ENCODE measurements around the gene BPNT1. TPM values are rescaled to one million over a fixed set of nuclear protein-coding genes. Genes with fewer than 3 reads are reported as not detected.

BPNT1 gene
- total and polyA plus RNA-seq, 2 donors (not counting 1 experiment from before 2014, with no cell fraction given), result 23.8 to 51.2 TPM

GRCh38 chr1:220135755-220136154 is 46.2 kb upstream of the BPNT1 start:
- H3K9ac ChIP-seq (ENCODE audit: insufficient read depth, low read length), result no peak overlapping the region
- TF ChIP-seq CTCF (conservative IDR thresholded peaks at IDR 0.05 in 1 of 2, IDR thresholded peaks at IDR 0.05 in 1 of 2; ENCODE audit: low read depth in 1 of 2, low read length in 2 of 2), result no peak
- no peak overlapping the region for H3K4me2 ChIP-seq (ENCODE audit: extremely low read depth, insufficient read depth, low read length)
- no peaks in the 10 kb centered on the region for H3K9me3 ChIP-seq (ENCODE audit: control insufficient read depth, insufficient read depth, low read depth, low read length)
- H3K27me3 ChIP-seq (ENCODE audit: control insufficient read depth, insufficient read depth, low read length), result no peaks in the 10 kb centered on the region
- no peak for DNase-seq (ENCODE audit: low read depth in 2 of 2)
- H3K4me1 ChIP-seq (ENCODE audit: control insufficient read depth, extremely low read depth, insufficient read depth, low read length), result no peaks in the 10 kb centered on the region
- no peak overlapping the region for H3K4me3 ChIP-seq (replicated peaks in 1 of 4; ENCODE audit: control extremely low read depth in 1 of 4, insufficient read depth in 1 of 4, low read depth in 3 of 4, low read length in 4 of 4)
- no peak overlapping the region for H2AFZ ChIP-seq (ENCODE audit: low read length)
- H3K27ac ChIP-seq (ENCODE audit: insufficient read depth, low read length), result no peak overlapping the region
- H3K79me2 ChIP-seq (ENCODE audit: control insufficient read depth, insufficient read depth, low read length), result no peaks in the 10 kb centered on the region
- H3K36me3 ChIP-seq (ENCODE audit: control insufficient read depth, insufficient read depth, low read length), result no peaks in the 10 kb centered on the region
- H4K20me1 ChIP-seq (ENCODE audit: control insufficient read depth, extremely low read depth, insufficient read depth, low read length), result no peaks in the 10 kb centered on the region

GRCh38 chr1:220129479-220130210 is 40.1 kb upstream of the BPNT1 start:
- TF ChIP-seq EZH2 (IDR thresholded peaks at IDR 0.05; ENCODE audit: low read length, missing control alignments) (no peak), CTCF (conservative IDR thresholded peaks at IDR 0.05 in 1 of 2, IDR thresholded peaks at IDR 0.05 in 1 of 2; ENCODE audit: low read depth in 1 of 2, low read length in 2 of 2) (no peak)
- H3K4me1 ChIP-seq (ENCODE audit: control insufficient read depth, extremely low read depth, insufficient read depth, low read length), result no peaks in the 10 kb centered on the region

GRCh38 chr1:220127076-220127475 is 37.5 kb upstream of the BPNT1 start:
- no peaks in the 10 kb centered on the region for H3K36me3 ChIP-seq (ENCODE audit: control insufficient read depth, insufficient read depth, low read length)
- no peak for DNase-seq (ENCODE audit: low read depth in 2 of 2)
- H3K9ac ChIP-seq (ENCODE audit: insufficient read depth, low read length), result no peak overlapping the region
- TF ChIP-seq EZH2 (IDR thresholded peaks at IDR 0.05; ENCODE audit: low read length, missing control alignments) (no peak), CTCF (conservative IDR thresholded peaks at IDR 0.05 in 1 of 2, IDR thresholded peaks at IDR 0.05 in 1 of 2; ENCODE audit: low read depth in 1 of 2, low read length in 2 of 2) (no peak)
- H3K4me3 ChIP-seq (replicated peaks in 1 of 4; ENCODE audit: control extremely low read depth in 1 of 4, insufficient read depth in 1 of 4, low read depth in 3 of 4, low read length in 4 of 4), result no peak overlapping the region
- no peak overlapping the region for H3K4me2 ChIP-seq (ENCODE audit: extremely low read depth, insufficient read depth, low read length)
- no peaks in the 10 kb centered on the region for H3K9me3 ChIP-seq (ENCODE audit: control insufficient read depth, insufficient read depth, low read depth, low read length)
- no peak overlapping the region for H2AFZ ChIP-seq (ENCODE audit: low read length)
- no peaks in the 10 kb centered on the region for H4K20me1 ChIP-seq (ENCODE audit: control insufficient read depth, extremely low read depth, insufficient read depth, low read length)
- no peaks in the 10 kb centered on the region for H3K27me3 ChIP-seq (ENCODE audit: control insufficient read depth, insufficient read depth, low read length)
- H3K4me1 ChIP-seq (ENCODE audit: control insufficient read depth, extremely low read depth, insufficient read depth, low read length), result no peaks in the 10 kb centered on the region
- H3K79me2 ChIP-seq (ENCODE audit: control insufficient read depth, insufficient read depth, low read length), result no peaks in the 10 kb centered on the region
- H3K27ac ChIP-seq (ENCODE audit: insufficient read depth, low read length), result no peak overlapping the region

More at GRCh38 chr1:220129479-220130210, 40.1 kb upstream of the BPNT1 start:
- Histone ChIP-seq H3K4me2 (ENCODE audit: extremely low read depth, insufficient read depth, low read length) (no peak overlapping the region), H4K20me1 (ENCODE audit: control insufficient read depth, extremely low read depth, insufficient read depth, low read length) (no peaks in the 10 kb centered on the region), H3K27ac (ENCODE audit: insufficient read depth, low read length) (no peak overlapping the region), H3K36me3 (ENCODE audit: control insufficient read depth, insufficient read depth, low read length) (no peaks in the 10 kb centered on the region), H3K4me3 (replicated peaks in 1 of 4; ENCODE audit: control extremely low read depth in 1 of 4, insufficient read depth in 1 of 4, low read depth in 3 of 4, low read length in 4 of 4) (no peak overlapping the region), H3K79me2 (ENCODE audit: control insufficient read depth, insufficient read depth, low read length) (no peaks in the 10 kb centered on the region), H3K27me3 (ENCODE audit: control insufficient read depth, insufficient read depth, low read length) (no peaks in the 10 kb centered on the region), H3K9me3 (ENCODE audit: control insufficient read depth, insufficient read depth, low read depth, low read length) (no peaks in the 10 kb centered on the region), H3K9ac (ENCODE audit: insufficient read depth, low read length) (no peak overlapping the region), H2AFZ (ENCODE audit: low read length) (no peak overlapping the region)
- no peak for DNase-seq (ENCODE audit: low read depth in 2 of 2)
